PC-3 (cell line): ENCODE results near the gene UBE2D2.

Experiments
- EZH2 ChIP-seq: fragments of 300-600 bp; sonication (generic); IDR thresholded peaks from one replicate; pipeline ENCODE4 v1.6.1; 2017; ENCODE audit warnings: antibody characterized with exemption, mild to moderate bottlenecking, low read length; ENCODE audit not compliant: unreplicated experiment
- EZH2phosphoT487 ChIP-seq: fragments of 300-600 bp; sonication (generic); IDR thresholded peaks from 2 replicates; pipeline ENCODE4 v1.6.1; 2018; ENCODE audit warnings: mild to moderate bottlenecking, antibody characterized with exemption, low read length, borderline replicate concordance
- TF ChIP-seq, protein P1 (sequence below): fragments of 300-600 bp; sonication (generic); conservative IDR thresholded peaks from 2 replicates; pipeline ENCODE4 v1.5.1; 2017; ENCODE audit warnings: antibody characterized with exemption, low read depth, mild to moderate bottlenecking, low read length

DNA sequence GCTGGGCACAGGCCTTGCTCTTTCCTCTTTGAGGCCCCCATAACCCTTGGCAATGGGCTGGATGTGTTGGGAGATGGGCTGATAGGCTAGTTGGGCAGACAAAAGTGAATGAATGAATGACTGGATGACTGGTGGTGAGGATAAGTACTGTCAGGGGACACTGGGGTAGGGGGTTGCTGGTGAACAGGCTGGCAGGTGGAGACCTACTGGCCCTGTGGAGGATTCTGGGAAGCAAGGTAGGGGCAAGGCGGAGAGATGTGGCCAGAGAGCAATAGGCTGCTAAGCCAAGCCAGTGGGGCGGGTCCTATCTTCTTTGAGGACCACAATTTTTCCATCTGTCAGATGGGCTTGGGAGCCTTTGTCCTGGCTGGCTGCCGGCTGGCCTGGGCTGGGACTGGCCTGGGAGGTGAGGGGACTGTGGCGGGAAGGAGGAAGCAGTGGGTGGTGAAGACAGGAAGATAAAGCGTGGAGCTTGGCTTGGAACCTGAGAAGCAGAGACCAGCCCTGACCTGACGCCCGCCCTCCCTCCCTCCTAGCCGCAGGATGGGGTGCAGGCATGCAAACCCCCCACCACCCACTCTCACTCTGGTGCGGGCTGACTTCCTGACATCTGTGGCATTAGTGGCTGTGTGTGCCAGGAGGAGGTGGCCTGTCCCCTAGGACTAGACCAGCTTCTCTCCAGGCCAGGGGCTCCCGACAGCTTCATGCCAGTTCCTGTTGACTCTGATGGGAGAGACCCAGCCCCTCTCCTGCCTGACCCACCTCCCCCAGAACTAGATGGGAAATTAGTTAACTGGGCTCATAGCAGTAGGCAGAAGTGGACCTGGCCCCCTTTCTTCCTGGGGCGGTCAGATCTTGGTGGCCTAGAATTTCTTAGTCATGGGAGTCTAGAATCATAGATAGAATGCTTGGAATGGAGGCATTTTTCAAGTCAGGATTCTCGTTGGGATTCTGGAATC, 96.5 kb downstream of the UBE2D2 start:
- TF ChIP-seq, protein P1, sequence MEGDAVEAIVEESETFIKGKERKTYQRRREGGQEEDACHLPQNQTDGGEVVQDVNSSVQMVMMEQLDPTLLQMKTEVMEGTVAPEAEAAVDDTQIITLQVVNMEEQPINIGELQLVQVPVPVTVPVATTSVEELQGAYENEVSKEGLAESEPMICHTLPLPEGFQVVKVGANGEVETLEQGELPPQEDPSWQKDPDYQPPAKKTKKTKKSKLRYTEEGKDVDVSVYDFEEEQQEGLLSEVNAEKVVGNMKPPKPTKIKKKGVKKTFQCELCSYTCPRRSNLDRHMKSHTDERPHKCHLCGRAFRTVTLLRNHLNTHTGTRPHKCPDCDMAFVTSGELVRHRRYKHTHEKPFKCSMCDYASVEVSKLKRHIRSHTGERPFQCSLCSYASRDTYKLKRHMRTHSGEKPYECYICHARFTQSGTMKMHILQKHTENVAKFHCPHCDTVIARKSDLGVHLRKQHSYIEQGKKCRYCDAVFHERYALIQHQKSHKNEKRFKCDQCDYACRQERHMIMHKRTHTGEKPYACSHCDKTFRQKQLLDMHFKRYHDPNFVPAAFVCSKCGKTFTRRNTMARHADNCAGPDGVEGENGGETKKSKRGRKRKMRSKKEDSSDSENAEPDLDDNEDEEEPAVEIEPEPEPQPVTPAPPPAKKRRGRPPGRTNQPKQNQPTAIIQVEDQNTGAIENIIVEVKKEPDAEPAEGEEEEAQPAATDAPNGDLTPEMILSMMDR = no peak
- TF ChIP-seq EZH2 (no peak), EZH2phosphoT487 (no peak)
